Measurements from ENCODE around the gene CIDEA.
"Not testable (repeated sequence)": the region's sequence is repeated elsewhere in the genome, so short reads cannot be mapped to it uniquely, and the experiment has no call there.

CIDEA gene

DNA sequence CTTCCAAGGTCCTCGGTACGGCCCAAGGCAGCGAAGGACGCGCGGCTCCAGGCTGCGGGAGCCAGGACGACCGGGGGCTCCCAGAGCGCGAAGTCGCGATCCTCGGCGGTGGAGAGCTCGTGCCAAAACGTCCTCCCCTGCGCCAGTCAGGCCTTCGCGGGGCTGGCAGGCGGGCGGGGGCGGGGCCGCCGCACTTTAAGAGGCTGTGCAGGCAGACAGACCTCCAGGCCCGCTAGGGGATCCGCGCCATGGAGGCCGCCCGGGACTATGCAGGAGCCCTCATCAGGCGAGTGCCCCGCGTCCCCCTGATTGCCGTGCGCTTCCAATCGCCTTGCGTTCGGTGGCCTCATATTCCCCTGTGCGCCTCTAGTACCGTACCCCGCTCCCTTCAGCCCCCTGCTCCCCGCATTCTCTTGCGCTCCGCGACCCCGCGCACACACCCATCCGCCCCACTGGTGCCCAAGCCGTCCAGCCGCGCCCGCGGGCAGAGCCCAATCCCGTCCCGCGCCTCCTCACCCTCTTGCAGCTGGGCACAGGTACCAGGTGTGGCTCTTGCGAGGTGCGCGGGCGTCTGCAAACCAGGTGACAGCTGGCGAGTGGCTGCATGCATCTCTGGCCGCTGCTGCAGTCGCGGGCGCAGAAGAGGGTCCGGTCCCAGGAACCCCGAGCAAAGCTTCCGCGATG lies at the start of gene CIDEA:
Gene CIDEA (plus strand): TSS at position 226 of the 684 bp plus-strand sequence. CDS start 23 bp downstream, at position 249.
- no peak for DNase-seq

DNA sequence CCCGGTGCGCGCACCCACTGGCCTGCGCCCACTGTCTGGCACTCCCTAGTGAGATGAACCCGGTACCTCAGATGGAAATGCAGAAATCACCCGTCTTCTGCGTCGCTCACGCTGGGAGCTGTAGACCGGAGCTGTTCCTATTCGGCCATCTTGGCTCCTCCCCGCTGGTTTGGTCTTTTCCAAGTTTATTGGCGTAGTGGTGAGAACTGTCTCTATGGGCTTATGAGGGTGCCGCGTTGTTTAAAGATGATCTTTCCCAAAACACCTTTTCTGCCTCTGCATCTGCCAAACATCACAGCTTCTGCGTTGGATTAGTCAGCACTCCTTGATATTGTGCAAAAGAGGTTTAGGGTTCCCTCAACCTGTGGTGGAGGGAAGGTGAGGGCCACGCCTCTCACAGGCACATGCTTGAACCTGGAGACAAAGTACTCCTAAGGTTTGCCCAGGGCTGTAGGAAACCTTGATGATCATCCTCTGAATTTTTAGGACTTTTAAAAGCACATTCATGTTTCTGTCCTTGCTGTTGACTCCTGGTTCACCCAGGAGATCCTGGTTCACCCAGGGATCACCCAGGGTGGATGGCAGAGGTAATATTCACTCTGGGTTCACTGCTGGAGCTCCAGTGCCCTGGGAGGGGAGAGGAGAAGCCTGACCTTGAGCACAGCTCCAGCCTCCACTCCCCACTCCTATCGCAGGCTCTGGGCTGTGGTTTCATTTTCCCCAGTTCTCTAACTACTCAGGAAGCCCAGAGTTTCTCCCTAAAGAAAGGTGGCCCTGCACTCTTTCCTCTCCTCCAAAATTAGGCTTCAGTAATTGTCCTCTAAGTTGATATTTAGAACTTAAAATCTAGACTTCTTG lies 45.6 kb upstream of the CIDEA start:
- not testable (repeated sequence) for DNase-seq

- not testable (repeated sequence) for DNase-seq
Observed at GRCh38 chr18:12212308-12212707, 41.9 kb upstream of the CIDEA start.

DNA sequence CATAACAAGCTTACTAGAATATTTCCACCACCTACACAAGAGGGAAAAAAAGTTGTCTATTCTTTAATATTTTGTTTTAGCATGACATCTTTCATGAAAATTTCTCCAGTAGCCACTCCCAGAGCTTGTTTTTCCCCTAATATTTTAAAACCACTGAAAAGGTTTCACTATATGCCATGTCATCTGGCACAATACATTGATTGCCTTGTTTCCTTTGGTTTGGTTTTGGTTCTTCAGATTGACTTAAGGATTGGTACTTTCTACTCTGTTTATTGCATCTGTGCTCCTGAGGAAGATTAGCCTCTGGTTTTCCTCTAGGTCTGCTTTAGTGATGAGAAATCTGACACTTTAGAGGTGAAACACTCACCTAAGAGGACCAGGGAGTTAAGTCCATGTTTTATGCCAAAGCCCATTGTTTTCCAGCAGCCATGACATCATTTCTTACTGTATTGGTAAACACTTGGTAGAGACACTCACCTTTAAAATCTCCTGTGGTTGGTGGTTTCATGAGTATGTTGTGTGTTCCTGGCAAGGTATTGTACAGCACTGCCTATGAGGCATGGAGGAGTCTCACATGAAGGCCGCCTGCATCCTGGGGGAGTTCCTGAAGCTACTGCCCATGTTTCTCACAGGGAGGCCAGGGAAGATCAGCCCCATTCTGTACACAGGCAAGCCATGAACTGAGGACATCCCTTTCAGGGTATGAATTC lies 39.7 kb upstream of the CIDEA start:
- not testable (repeated sequence) for DNase-seq

GRCh38 chr18:12216471-12216870 lies 37.7 kb upstream of the CIDEA start:
- not testable (repeated sequence) for DNase-seq

DNA sequence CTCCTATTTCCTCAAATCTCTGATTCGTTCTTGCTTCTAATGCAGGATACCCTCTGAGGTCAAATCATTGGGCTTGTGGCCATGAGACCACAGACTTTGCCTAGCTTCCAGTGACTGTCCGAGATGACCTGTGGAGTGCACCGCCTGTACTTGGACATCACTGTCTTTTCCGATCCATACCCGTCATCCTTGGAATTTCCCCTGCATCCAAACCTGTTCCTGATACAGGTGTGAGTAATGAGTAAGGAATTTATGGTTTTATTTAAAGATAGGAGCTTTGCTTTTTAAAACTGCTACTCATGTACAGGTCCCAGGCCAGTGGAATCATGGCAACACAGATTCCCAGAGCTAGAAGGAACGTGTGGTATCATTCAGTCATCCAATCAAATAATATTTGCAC lies 35.6 kb upstream of the CIDEA start:
- DNase-seq: not testable (repeated sequence)

GRCh38 chr18:12222041-12222440 lies 32.1 kb upstream of the CIDEA start:
- DNase-seq: not testable (repeated sequence)

GRCh38 chr18:12223326-12223725 lies 30.8 kb upstream of the CIDEA start:
- DNase-seq: not testable (repeated sequence)

- not testable (repeated sequence) for DNase-seq
Observed at GRCh38 chr18:12226807-12227206, 27.4 kb upstream of the CIDEA start.

DNA sequence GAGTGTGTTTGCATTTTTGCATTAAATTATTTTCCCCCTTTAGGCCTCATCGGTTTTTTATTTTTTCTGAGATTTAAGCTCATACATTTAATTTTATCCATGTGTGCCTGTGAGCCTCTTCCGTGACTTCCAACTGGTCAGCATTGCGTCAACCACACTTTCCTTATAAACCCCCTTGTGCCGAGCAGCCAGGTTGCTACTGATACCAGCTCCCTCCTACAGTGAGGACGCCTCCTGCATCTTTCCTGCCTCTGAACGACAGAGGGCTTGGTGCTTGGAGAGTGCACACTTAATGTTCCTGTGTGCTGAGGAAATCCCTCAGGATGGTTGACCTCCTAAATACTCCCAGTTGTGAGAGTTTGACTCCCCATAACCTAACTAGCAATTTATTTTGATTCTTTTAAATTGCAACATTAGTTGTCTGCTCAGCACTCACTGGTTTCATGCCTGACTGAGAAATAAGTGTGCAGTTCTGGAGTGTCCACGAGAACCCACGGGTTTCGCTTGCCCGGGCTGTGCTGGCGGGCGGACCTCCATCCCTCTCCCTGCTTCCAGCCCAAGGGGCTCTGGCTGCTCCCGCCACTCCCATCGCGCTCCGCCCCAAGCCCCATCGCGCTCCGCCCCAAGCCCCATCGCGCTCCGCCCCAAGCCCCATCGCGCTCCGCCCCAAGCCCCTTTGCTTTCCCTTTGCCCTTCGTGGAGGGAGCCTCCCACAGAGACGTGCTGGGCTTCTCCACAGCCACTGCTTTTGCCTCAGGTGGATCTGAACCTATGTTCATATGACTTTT lies 26.6 kb upstream of the CIDEA start:
- DNase-seq: not testable (repeated sequence)

- not testable (repeated sequence) for DNase-seq
Observed at GRCh38 chr18:12228308-12228707, 25.9 kb upstream of the CIDEA start.

DNA sequence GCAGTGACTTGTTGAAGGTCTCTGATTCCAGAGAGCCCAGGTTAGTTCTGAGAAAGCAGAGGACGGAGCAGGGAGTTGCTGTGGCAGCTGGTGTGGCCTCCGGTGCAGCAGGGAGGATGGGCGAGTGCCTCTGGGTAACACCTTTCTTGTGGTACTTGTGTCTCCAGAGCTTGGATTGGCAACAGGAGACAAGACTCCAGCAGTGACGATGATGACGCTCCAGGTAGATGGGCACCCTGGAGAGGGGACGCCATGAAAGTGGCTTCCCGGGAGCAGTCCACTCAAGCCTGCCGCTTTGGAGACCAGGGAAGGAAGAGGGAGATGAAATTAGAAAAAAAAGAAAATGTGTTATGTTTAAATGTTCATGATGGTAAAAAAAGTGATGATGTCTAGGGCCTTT lies 23.6 kb upstream of the CIDEA start:
- not testable (repeated sequence) for DNase-seq

- DNase-seq: no peak
Observed at GRCh38 chr18:12231040-12231882, 22.9 kb upstream of the CIDEA start.

DNA sequence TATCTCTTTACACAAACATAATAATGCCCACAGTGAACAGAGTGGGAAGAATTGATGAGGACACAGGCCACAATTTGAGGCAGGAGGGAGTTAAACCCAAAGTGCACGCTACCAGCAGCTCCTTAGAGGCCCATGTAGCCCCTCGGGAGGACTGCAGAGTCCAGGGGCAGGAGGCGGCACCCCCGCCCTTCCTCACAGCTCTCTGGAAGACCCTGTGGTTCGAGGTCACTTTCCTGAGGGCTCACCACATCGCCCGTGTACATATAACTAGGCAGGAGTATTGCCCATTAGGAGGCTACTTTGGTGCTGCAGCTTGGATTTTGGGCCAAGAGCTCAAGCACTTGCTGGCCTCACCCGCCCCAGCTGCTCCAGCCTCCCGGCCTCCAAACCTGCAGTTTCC lies 22.2 kb upstream of the CIDEA start:
- no peak for DNase-seq

DNA sequence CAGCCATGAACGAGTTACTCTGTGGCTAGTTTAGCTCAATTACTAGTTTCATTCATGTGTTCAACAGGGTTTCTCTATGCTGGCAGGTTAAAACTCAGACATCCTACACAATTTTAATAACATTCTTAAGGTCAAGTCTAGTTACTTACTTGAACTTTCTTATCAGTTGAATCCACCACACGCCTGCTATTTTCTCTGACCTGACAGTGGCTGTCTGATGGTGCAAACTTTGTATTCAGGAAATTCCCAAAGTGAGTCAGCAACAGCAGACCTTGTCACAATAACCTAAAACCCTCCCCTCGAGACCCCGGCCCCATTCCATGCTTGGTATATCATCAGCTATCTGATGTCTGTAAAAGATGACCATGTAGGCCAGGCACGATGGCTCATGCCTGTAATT lies 20.8 kb upstream of the CIDEA start:
- no peak for DNase-seq

- no peak for DNase-seq
Observed at GRCh38 chr18:12234451-12235190, 19.5 kb upstream of the CIDEA start.

- DNase-seq: no peak
Observed at GRCh38 chr18:12236141-12236540, 18.0 kb upstream of the CIDEA start.

- peak; percentile 41 for DNase-seq
Observed at GRCh38 chr18:12236934-12237832, 17.0 kb upstream of the CIDEA start.

- no peak for DNase-seq
Observed at GRCh38 chr18:12238826-12239225, 15.3 kb upstream of the CIDEA start.

DNA sequence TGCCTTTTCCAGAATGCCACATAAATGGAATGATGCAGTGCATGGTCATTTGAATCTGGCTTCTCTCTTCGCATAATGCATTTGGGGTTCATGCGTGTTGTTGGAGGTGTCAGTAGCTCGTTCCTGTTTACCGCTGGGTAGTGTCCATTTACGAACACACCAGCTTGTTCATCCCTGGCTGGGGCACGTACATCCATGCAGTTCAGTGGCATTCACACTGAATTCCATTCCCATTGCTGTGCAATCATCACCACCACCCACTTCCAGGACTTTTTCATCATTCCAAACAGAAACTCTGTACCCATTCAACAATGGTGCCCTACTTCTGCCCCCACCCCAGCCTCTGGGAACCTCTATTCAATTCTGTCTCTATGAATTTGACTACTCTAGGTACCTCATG lies 14.7 kb upstream of the CIDEA start:
- no peak for DNase-seq
